Measurements from ENCODE around the gene SERPINA5.

DNA sequence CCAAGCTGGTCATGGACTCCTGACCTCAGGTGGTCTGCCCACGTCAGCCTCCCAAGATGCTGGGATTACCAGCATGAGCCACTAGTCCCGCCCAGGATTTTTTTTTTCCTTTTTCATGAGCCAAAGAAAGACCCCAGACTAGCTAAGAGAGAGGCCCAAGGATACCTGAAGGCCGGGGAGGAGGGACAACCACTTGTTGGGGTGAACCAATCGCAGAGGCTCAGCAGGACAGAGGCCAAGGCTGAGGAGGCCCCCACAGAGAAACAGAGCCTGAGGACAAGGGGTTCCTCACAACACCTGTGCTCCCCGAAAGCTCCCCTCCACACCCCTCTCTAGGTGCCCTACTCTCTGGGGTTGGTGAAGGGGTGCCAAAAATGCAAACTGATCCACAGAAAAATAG, 30.0 kb downstream of the SERPINA5 start:
- TF ChIP-seq, protein P1, sequence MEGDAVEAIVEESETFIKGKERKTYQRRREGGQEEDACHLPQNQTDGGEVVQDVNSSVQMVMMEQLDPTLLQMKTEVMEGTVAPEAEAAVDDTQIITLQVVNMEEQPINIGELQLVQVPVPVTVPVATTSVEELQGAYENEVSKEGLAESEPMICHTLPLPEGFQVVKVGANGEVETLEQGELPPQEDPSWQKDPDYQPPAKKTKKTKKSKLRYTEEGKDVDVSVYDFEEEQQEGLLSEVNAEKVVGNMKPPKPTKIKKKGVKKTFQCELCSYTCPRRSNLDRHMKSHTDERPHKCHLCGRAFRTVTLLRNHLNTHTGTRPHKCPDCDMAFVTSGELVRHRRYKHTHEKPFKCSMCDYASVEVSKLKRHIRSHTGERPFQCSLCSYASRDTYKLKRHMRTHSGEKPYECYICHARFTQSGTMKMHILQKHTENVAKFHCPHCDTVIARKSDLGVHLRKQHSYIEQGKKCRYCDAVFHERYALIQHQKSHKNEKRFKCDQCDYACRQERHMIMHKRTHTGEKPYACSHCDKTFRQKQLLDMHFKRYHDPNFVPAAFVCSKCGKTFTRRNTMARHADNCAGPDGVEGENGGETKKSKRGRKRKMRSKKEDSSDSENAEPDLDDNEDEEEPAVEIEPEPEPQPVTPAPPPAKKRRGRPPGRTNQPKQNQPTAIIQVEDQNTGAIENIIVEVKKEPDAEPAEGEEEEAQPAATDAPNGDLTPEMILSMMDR (IDR thresholded peaks at IDR 0.05) = no peak
- TF ChIP-seq EZH2phosphoT487 (IDR thresholded peaks at IDR 0.05) (no peak), EZH2 (IDR thresholded peaks at IDR 0.05) (no peak)
